HG02642 (cell line): ENCODE data around the gene FRG2B.
"Not testable (repeated sequence)": the region's sequence is repeated elsewhere in the genome, so short reads cannot be mapped to it uniquely, and the experiment has no call there.

Source experiments
- ATAC-seq: cut with Tn5 transposase; IDR thresholded peaks from one replicate; pipeline ENCODE4 v1.9.1; 2021; ENCODE audit warnings: mild to moderate bottlenecking; ENCODE audit not compliant: unreplicated experiment, poor library complexity

The FRG2B gene

GRCh38 chr10:133626695-133627094 is at the start of gene FRG2B:
Gene FRG2B (minus strand): TSS chr10:133626795. CDS start chr10:133626742, 53 bp downstream.
- ATAC-seq, result not testable (repeated sequence)

DNA sequence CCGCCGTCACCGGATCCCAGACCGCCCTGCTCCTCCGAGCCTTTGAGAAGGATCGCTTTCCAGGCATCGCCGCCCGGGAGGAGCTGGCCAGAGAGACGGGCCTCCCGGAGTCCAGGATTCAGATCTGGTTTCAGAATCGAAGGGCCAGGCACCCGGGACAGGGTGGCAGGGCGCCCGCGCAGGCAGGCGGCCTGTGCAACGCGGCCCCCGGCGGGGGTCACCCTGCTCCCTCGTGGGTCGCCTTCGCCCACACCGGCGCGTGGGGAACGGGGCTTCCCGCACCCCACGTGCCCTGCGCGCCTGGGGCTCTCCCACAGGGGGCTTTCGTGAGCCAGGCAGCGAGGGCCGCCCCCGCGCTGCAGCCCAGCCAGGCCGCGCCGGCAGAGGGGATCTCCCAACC is 40.9 kb upstream of the FRG2B start:
- not testable (repeated sequence) for ATAC-seq

DNA sequence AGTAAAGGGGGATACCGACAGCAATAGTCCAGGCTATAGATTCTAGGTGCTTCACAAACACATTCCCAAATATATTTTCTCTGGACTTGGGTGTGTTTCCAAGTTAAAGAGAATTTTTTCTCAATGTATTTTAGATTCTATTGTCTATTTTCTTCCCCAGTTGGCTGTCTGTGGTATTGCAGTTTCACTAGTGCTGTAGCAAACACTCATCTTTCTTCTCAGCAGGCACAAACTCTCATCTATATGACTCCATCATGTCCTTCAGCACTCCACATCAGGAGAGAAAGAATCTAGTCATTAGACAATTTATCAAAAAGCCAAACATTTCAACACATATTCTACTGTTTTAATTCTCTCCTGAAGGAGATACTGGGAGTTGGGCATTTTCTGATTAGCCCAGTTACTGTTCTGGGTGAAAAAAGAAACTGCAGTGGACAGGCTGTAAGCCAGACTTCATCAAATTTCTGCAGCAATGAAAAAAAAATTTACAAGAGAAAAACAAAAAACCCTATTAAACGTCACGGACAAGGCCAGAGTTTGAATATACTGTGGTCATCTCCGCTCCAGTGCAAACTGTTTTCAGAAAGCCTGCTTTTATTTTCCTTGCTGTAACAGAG is 37.1 kb upstream of the FRG2B start:
- ATAC-seq, result not testable (repeated sequence)

DNA sequence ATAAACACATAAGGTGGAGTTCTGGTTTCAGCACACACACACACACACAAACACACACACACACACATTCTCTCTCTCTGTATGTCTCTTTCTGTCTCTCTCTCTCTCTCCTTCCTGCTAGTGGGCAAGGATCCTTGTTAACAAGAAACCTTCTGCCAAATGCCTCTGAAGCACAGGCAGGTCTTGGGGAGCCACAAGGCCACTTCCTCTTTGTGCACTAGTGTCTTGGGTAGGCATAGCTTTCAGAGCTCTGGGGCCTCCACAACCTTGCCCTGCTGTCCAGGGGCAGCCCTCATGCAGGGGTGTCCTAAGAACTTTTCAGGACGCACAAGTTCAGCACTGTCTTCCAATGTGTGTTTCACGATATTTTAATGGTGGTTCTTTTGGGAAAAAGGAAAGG is 34.5 kb upstream of the FRG2B start:
- not testable (repeated sequence) for ATAC-seq

DNA sequence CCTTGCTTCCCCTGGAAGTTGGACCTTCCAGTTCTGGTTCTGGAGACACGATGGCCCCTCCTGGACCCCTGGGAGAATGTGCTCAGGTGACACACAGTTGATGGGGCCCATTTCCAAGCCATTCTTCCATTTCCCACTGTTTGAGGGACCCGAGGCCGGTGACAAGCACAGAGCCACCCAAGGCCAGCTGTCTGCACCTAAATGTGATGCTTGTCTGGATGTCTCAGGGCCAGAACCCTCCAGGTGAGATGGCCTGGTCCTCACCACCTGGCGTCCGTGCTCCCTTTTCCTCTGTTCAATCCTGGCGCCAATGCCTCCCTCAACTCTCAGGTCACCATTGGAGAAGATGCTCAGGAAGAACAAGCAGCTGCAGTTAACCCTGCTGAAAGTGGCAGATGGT is 33.9 kb upstream of the FRG2B start:
- not testable (repeated sequence) for ATAC-seq

GRCh38 chr10:133657276-133657675 is 30.7 kb upstream of the FRG2B start:
- not testable (repeated sequence) for ATAC-seq

GRCh38 chr10:133648872-133649455 is 22.4 kb upstream of the FRG2B start:
- ATAC-seq, result not testable (repeated sequence)

DNA sequence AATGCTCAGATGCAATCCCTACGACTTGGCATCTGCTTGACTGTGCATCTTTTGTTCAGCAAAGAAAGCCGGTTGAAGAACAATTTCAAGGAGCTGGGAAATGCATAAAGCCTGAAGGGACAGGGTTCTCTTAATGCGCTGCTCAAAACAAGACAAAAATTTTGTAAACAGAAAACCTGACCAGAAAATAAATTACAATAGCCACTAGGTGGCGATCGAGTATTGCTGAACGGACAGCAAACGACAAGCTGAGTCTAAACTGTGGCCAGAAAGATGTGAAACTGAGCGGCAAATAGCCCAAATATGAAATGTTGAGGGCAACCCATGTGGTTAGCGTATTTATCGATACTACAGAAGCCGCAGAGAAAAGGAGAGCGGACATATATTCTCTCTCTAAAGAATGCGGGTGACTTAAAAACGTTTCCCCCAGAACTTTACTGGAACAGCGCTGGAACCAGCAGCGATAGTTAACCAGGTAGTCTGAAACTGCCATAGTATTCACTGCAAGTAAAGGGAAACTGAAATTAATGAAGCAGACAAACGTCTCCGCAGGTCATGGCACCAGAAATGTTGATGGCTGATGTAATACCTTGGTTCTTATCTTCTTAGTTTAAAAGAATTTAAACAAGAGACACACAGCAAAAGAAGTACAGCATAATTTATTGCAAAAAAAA is 20.6 kb upstream of the FRG2B start:
- ATAC-seq, result peak; percentile 75

DNA sequence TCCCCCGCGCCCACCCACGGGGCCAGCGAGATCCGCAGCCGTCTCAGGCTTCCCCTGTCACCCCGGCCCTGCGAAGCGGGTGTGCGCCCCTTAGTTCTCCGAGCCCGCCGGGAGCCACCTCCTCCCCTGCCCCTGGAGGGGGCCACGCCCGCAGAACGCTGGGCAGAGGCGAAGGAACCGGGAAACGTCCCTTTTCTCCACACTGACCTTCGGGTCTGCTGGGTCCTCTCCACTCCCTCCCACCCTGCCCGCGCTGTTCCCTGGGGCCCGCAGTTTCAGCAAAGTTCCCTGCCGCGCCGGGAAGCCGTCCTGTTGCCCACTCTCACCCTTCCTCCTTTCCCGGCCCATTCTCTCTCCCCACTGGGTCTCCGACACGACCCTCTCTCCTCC is 11.2 kb upstream of the FRG2B start:
- not testable (repeated sequence) for ATAC-seq

DNA sequence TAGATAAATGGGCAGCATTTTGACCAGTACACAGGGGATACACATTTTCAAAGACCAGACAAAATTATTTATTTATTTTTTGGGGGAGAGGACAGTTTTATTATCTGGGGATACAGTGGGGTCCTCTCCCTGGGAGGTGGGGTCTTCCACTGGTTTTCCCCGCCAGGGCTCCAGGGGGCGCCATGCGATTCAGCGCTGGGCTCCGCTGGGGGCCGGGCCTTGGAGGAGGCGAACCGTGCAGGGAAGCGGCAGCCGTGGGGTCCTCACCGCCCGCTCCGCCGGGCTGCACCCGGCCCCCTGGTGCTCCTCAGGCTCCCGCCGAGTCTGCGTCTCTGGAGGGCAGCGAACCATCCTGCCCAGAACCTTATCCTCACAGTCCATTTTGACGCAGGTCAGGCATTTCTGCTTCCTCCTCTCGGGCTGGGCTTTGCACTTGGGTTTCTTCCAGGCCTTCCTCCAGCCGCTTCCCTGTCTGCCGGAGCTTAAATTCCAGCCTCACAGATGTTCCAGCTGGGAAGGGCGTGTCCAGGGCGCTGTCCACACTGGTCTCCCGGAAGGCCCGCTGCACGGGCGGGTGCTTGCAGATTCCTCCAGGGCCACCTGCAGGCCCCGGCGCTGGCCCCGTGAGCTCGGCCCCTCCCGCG is 10.7 kb upstream of the FRG2B start:
- ATAC-seq, result not testable (repeated sequence)

GRCh38 chr10:133630723-133631249 is 4.2 kb upstream of the FRG2B start:
- not testable (repeated sequence) for ATAC-seq

- ATAC-seq, result not testable (repeated sequence)
Observed at GRCh38 chr10:133622544-133622943, 4.1 kb downstream of the FRG2B start.

DNA sequence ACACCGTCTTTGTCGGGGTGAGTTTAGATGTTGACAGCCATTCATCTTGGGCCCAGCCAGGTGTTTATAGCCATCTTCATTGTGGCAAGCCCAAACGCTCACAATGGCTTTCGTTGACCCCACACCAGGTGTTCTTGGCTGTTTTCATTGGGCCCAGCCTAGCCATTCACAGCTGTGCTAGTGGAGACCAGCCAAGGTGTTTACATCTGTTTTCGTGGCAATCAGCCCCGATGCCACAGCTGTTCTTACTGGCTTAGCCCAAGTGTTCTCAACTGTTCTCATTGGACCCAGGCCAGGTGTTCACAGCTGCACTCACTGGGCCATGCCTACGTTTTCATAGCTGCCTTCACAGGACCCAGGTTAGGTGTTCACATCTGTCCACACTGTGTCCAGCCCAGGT is 7.7 kb downstream of the FRG2B start:
- ATAC-seq, result no peak

GRCh38 chr10:133617196-133617595 is 9.4 kb downstream of the FRG2B start:
- ATAC-seq, result no peak

GRCh38 chr10:133616371-133617130 is 10.0 kb downstream of the FRG2B start:
- no peak for ATAC-seq

DNA sequence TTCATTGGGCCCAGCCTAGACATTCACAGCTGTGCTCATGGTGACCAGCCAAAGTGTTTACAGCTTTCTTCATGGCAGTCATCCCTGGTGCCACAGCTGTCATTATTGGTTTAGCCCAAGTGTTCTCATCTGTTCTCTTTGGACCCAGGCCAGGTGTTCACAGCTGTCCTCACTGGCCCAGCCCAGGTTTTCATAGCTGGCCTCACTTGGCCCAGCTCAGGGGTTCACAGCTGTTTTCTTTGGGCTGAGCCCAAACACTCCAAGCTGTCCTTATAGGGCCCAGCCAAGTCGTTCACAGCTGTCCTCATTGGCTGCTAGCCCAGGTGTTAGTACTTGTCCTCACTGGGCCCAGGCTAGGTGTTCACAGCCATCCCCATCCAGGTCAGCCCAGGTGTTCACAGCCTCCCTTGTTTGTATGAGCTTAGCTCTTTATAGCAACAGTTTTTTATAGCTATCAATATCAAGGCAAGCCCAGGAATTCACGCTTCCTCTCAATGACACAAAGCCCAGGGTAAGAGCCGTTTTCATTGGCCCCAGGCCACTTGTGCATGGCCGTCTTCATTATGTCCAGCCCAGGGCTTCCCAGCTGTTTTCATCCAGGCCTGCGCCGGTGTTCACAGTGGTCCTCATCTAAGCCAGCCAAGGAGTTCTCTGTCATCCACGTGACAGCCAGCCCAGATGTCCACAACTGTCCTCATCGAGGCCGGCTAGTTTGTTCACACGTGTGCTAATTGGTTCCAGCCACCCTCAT is 11.6 kb downstream of the FRG2B start:
- no peak for ATAC-seq

DNA sequence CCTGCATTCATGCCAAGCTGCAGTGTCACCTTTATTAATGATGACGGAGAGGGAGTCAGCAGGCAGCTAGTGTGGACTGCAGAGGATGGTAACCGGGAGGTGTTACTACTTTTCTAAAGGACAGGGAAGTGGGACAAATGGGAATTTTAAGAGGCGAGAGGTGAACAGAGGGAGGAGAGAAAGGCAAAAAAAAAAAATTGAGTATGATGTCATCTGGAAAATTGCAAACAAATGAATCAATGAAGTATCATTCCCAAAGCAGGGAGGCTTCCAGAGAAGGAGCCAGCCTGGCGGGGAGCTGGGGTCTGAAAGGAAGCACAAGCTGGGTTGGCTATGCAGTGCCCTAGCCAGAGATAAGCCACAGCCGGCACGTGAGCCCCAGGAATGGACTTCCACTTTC is 12.9 kb downstream of the FRG2B start:
- ATAC-seq, result no peak

GRCh38 chr10:133611079-133611478 is 15.5 kb downstream of the FRG2B start:
- no peak for ATAC-seq

DNA sequence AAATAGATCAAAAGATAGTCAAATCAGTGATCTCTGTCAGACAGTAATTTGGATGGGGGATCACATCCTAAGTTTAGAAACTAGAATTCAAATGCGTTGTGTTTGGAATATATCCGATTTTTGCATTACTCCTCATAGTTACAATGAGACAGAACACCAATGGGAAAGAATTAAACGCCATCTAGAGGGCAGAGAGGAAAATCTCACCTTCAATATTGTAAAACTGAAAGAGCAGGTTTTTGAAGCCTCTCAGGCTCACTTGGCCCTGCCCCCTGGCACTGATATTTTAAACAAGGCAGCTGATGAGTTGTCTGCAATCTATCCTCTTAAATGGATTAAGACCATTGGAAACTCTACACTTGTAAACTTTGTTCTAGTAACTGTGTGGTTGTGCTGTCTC is 17.7 kb downstream of the FRG2B start:
- no peak for ATAC-seq
